Posterior vena cava (tissue), 2 donors: ENCODE measurements around the gene GUK1. TPM values are rescaled to one million over a fixed set of nuclear protein-coding genes. Genes with fewer than 3 reads are reported as not detected.

Source experiments
- DNase-seq: peaks from one replicate; pipeline ENCODE4 v3.0.0-alpha.2; 2020; ENCODE audit warnings: low spot score
- intact Hi-C, 2 donors: fragments of 100-400 bp; cut with DNase I; formaldehyde crosslinking; loops; one replicate each; pipeline versions ENCODE4 v1.14.1 to v1.14.2; 2022 to 2023
- long read RNA-seq, 2 donors: library from polyadenylated mRNA; unstranded; transcript quantifications; one replicate each; pipeline ENCODE4 v2.0.0, GENCODE V29; 2020 to 2021
- total RNA-seq, 2 donors: library from RNA; stranded (reverse); fragmentation: NEBNext Ultra II Directional; extraction: Animal tissue kit (Norgen Biotek cat#: 25700); gene quantifications; one replicate each; pipeline ENCODE4 v1.2.1, GENCODE V29; 2021
- donor health status: DM: yes; HTN: yes; CAD: no.
- donor health status: DM: yes; HTN: yes; CAD: no.

The GUK1 gene
- 100 to 1,000 TPM; 220 to 234 TPM for total RNA-seq
- long read RNA-seq, donor 1, transcript GUK1-208 (7 exons, 842 nt): minor isoform, 13 of 190 reads
- long read RNA-seq, donor 1, transcript GUK1-210 (8 exons, 990 nt): major isoform, 115 of 190 reads
- long read RNA-seq, donor 1, transcript GUK1-201 (9 exons, 1,084 nt): minor isoform, 19 of 190 reads
- long read RNA-seq, donor 1, partial matches to known transcripts: 11 of 190 reads
- long read RNA-seq, donor 1, other reads (novel, unspliced or antisense): 23 of 190 reads
- long read RNA-seq, donor 2, transcript GUK1-201 (9 exons, 1,084 nt): minor isoform, 118 of 769 reads
- long read RNA-seq, donor 2, transcript GUK1-202 (7 exons, 940 nt): minor isoform, 19 of 769 reads
- long read RNA-seq, donor 2, transcript GUK1-210 (8 exons, 990 nt): major isoform, 364 of 769 reads
- long read RNA-seq, donor 2, transcript GUK1-208 (7 exons, 842 nt): minor isoform, 31 of 769 reads
- long read RNA-seq, donor 2, partial matches to known transcripts: 61 of 769 reads
- long read RNA-seq, donor 2, other reads (novel, unspliced or antisense): 163 of 769 reads

- intact Hi-C loops: no loop called here
- DNase-seq: peak; percentile 100
Observed at GRCh38 chr1:228139931-228140723, at the start of gene GUK1. GUK1 (plus strand) TSS chr1:228140279; CDS start chr1:228140303, 24 bp downstream.

- intact Hi-C loops: no loop called here
- DNase-seq: peak; percentile 49
Observed at GRCh38 chr1:228090613-228091081, 49.4 kb upstream of the GUK1 start.

GRCh38 chr1:228091084-228091483 lies 49.0 kb upstream of the GUK1 start:
- intact Hi-C loops: no loop called here
- no peak for DNase-seq

GRCh38 chr1:228092342-228093049 lies 47.6 kb upstream of the GUK1 start:
- intact Hi-C loops: no loop called here
- DNase-seq: peak; percentile 44

GRCh38 chr1:228093050-228093906 lies 46.8 kb upstream of the GUK1 start:
- DNase-seq: peak; percentile 45
- intact Hi-C loops: no loop called here

GRCh38 chr1:228094432-228095016 lies 45.6 kb upstream of the GUK1 start:
- intact Hi-C loops: no loop called here
- DNase-seq: peak; percentile 43

GRCh38 chr1:228095161-228095560 lies 44.9 kb upstream of the GUK1 start:
- no peak for DNase-seq
- intact Hi-C loops: no loop called here

- intact Hi-C loops: no loop called here
- DNase-seq: no peak
Observed at GRCh38 chr1:228095938-228096337, 44.1 kb upstream of the GUK1 start.

GRCh38 chr1:228096416-228097332 lies 43.4 kb upstream of the GUK1 start:
- intact Hi-C loops: no loop called here
- peak; percentile 66 for DNase-seq

GRCh38 chr1:228097333-228098081 lies 42.6 kb upstream of the GUK1 start:
- intact Hi-C loops: no loop called here
- DNase-seq: peak; percentile 79

GRCh38 chr1:228098323-228098931 lies 41.7 kb upstream of the GUK1 start:
- intact Hi-C loops: no loop called here
- peak; percentile 73 for DNase-seq

GRCh38 chr1:228099331-228099732 lies 40.7 kb upstream of the GUK1 start:
- intact Hi-C loops: no loop called here
- DNase-seq: peak; percentile 62

GRCh38 chr1:228100822-228101613 lies 39.1 kb upstream of the GUK1 start:
- intact Hi-C loops: no loop called here
- DNase-seq: peak; percentile 78

GRCh38 chr1:228101614-228101993 lies 38.5 kb upstream of the GUK1 start:
- intact Hi-C loops: no loop called here

More at GRCh38 chr1:228101614-228101993, 38.5 kb upstream of the GUK1 start:
- no peak for DNase-seq
